Spleen (tissue), 11 donors: ENCODE results near the gene FLAD1. TPM values are rescaled to one million over a fixed set of nuclear protein-coding genes. Genes with fewer than 3 reads are reported as not detected.

ENCODE experiments used
- DNase-seq: peaks from one replicate; pipeline ENCODE4 v3.0.0-alpha.2; 2020
- H3K27ac ChIP-seq, 8 donors: fragments of 200-600 bp; sonication (generic) in 7 of 8; 1 replicate in 4 of 8; 2 replicates in 4 of 8; pipeline versions ENCODE4 v1.5.0 to v1.8.0; 2016 to 2021; ENCODE audit warnings: inconsistent platforms in 4 of 8, mild to moderate bottlenecking in 4 of 8, moderate library complexity in 1 of 8
- H3K27me3 ChIP-seq, 7 donors: fragments of 200-600 bp; sonication (generic) in 6 of 7; replicated peaks in 1 of 7; 1 replicate in 4 of 7; 2 replicates in 3 of 7; pipeline versions ENCODE4 v1.5.0 to v1.8.0; 2016 to 2021; ENCODE audit warnings: inconsistent platforms in 3 of 7, mild to moderate bottlenecking in 1 of 7
- H3K36me3 ChIP-seq, 6 donors: fragments of 200-600 bp; sonication (generic) in 5 of 6; 1 replicate in 4 of 6; 2 replicates in 2 of 6; pipeline versions ENCODE4 v1.5.0 to v1.8.0; 2016 to 2021; ENCODE audit warnings: inconsistent platforms in 2 of 6
- H3K4me1 ChIP-seq, 6 donors: fragments of 200-600 bp; sonication (generic) in 5 of 6; 1 replicate in 3 of 6; 2 replicates in 3 of 6; pipeline versions ENCODE4 v1.5.0 to v1.8.0; 2016 to 2021; ENCODE audit warnings: inconsistent platforms in 3 of 6
- H3K4me3 ChIP-seq, 8 donors: fragments of 200-600 bp; sonication (generic) in 7 of 8; 1 replicate in 4 of 8; 2 replicates in 4 of 8; pipeline versions ENCODE4 v1.5.0 to v1.8.0; 2016 to 2021; ENCODE audit warnings: inconsistent platforms in 4 of 8, mild to moderate bottlenecking in 4 of 8, moderate library complexity in 2 of 8
- H3K9me3 ChIP-seq, 8 donors: fragments of 200-600 bp; sonication (generic) in 7 of 8; 1 replicate in 4 of 8; 2 replicates in 4 of 8; pipeline versions ENCODE4 v1.5.0 to v1.8.0; 2016 to 2021; ENCODE audit warnings: inconsistent platforms in 4 of 8
- CTCF ChIP-seq, 11 experiments: fragments of 200-600 bp in 7 of 11; fragments of 450-650 bp in 4 of 11; sonication (generic) in 4 of 11; IDR thresholded peaks in 8 of 11; conservative IDR thresholded peaks in 3 of 11; 1 replicate in 7 of 11; 2 replicates in 4 of 11; pipeline versions ENCODE4 v1.4.0 to v1.8.0; 2016 to 2021; ENCODE audit warnings: antibody characterized with exemption in 11 of 11, inconsistent platforms in 4 of 11, mild to moderate bottlenecking in 1 of 11
- POLR2A ChIP-seq, 3 donors: fragments of 450-650 bp; IDR thresholded peaks; one replicate each; pipeline ENCODE4 v1.5.1; 2017; ENCODE audit warnings: antibody characterized with exemption in 3 of 3, mild to moderate bottlenecking in 1 of 3
- POLR2AphosphoS5 ChIP-seq, 3 donors: sonication (generic); formaldehyde crosslinking; IDR thresholded peaks; one replicate each; pipeline ENCODE4 v1.5.1; 2017; ENCODE audit warnings: antibody characterized with exemption in 3 of 3
- WGBS, 5 donors: extraction: QIAGEN DNeasy Blood & Tissue Kit in 3 of 5; methylation state at CpG; one replicate each; pipeline versions ENCODE4 v1.1.5 to v1.1.7; 2013 to 2018; 5-methylcytosine and 5-hydroxymethylcytosine counted together
- intact Hi-C: fragments of 100-400 bp; cut with DNase I; formaldehyde crosslinking; loops from one replicate; pipeline ENCODE4 v1.15.0; 2023; ENCODE audit warnings: low total_unique reads
- polyA plus RNA-seq, 3 donors: library from polyadenylated mRNA; stranded (reverse); fragments of 200-250 nt; gene quantifications; one replicate each; pipeline ENCODE4 v1.2.1, GENCODE V29; 2013
- total RNA-seq, 7 donors: library from RNA; depleted of rRNA in 3 of 7; stranded (reverse); fragments of >200 nt in 3 of 7; fragmentation: NEBNext Ultra II Directional in 4 of 7; extraction: Animal tissue kit (Norgen Biotek cat#: 25700) in 4 of 7; gene quantifications; one replicate each; pipeline versions ENCODE4 v1.1.0 to v1.2.1, GENCODE V29; 2016 to 2021
- donor health status: healthy with polysubstance abuse.
- donor health status: DM: no; HTN: no; CAD: no; lungs with moderate emphysema.
- donor health status: DM: no; HTN: no; CAD: no.
- donor health status: Bipolar disorder and iron deficiency.
- donor health status: healthy.
- donor health status: DM: no; HTN: no; CAD: no.
- donor health status: DM: yes; HTN: yes; CAD: no.

The FLAD1 gene
- total and polyA plus RNA-seq, 10 donors = 27.1 to 43.4 (median 31.6) TPM

- DNase-seq = peak; percentile 51
- Histone ChIP-seq H3K9me3 (no peaks in the 10 kb centered on the region), H3K4me3 (peak overlapping the region in 3 of 8 donors; percentile 38 to 81 (median 43)), H3K4me1 (peaks cover 35 to 87% (median 75%) of the 10 kb centered on the region in 6 donors), H3K27ac (peak overlapping the region; percentile 88 to 100 (median 98)), H3K27me3 (no peaks in the 10 kb centered on the region), H3K36me3 (peaks cover 3 to 43% (median 23%) of the 10 kb centered on the region in 6 donors)
- intact Hi-C loops = no loop called here
- 55 to 74% (median 66%) methylated on average over 10 of the region's 10 CpGs for WGBS, 5 donors
- TF ChIP-seq CTCF (IDR thresholded peaks at IDR 0.05 in 8 of 11, conservative IDR thresholded peaks at IDR 0.05 in 3 of 11) (no peak), POLR2AphosphoS5 (IDR thresholded peaks at IDR 0.05) (no peak), POLR2A (IDR thresholded peaks at IDR 0.05) (no peak)
These were observed 11.7 kb upstream of the FLAD1 start for GRCh38 chr1:154971341-154971998.

- H3K27ac ChIP-seq = peak overlapping the region; percentile 88 to 100 (median 98)
- no peak for DNase-seq
- H3K27me3 ChIP-seq = no peaks in the 10 kb centered on the region
- TF ChIP-seq POLR2AphosphoS5 (IDR thresholded peaks at IDR 0.05) (no peak), POLR2A (IDR thresholded peaks at IDR 0.05) (no peak), CTCF (IDR thresholded peaks at IDR 0.05 in 8 of 11, conservative IDR thresholded peaks at IDR 0.05 in 3 of 11) (no peak)
- no peaks in the 10 kb centered on the region for H3K9me3 ChIP-seq
- intact Hi-C loops = no loop called here
- H3K4me1 ChIP-seq = peaks cover 35 to 87% (median 74%) of the 10 kb centered on the region in 6 donors
- peaks cover 3 to 36% (median 17%) of the 10 kb centered on the region in 6 donors for H3K36me3 ChIP-seq
- WGBS, 5 donors = 72 to 86% (median 75%) methylated on average over 3 of the region's 3 CpGs
- H3K4me3 ChIP-seq = peak overlapping the region in 3 of 8 donors; percentile 62 to 81 (median 71)
These were observed 11.0 kb upstream of the FLAD1 start for GRCh38 chr1:154972213-154972516.

- Histone ChIP-seq H3K9me3 (no peaks in the 10 kb centered on the region), H3K4me1 (peaks cover 35 to 87% (median 68%) of the 10 kb centered on the region in 6 donors), H3K36me3 (peaks cover 0 to 30% (median 12%) of the 10 kb centered on the region in 6 donors), H3K27me3 (no peaks in the 10 kb centered on the region), H3K27ac (peak overlapping the region; percentile 88 to 100 (median 98)), H3K4me3 (peak overlapping the region; percentile 43 to 81 (median 64))
- DNase-seq = peak; percentile 79
- 41 to 64% (median 51%) methylated on average over 18 of the region's 18 CpGs for WGBS, 5 donors
- intact Hi-C loops = no loop called here
- no peak for TF ChIP-seq POLR2A (IDR thresholded peaks at IDR 0.05)
- TF ChIP-seq POLR2AphosphoS5 (IDR thresholded peaks at IDR 0.05) = peak in 2 of 3 donors; percentile 64 to 74
These were observed 10.4 kb upstream of the FLAD1 start for GRCh38 chr1:154972517-154973343.

- intact Hi-C loops = no loop called here
These were observed 9.6 kb upstream of the FLAD1 start for GRCh38 chr1:154973344-154974101.

More at GRCh38 chr1:154973344-154974101, 9.6 kb upstream of the FLAD1 start:
- TF ChIP-seq POLR2A (IDR thresholded peaks at IDR 0.05) = no peak
- TF ChIP-seq CTCF (IDR thresholded peaks at IDR 0.05 in 8 of 11, conservative IDR thresholded peaks at IDR 0.05 in 3 of 11) = peak in 3 of 11 experiments; percentile 11 to 15 (median 14)
- TF ChIP-seq POLR2AphosphoS5 (IDR thresholded peaks at IDR 0.05) = peak in 2 of 3 donors; percentile 17 to 78
- no peaks in the 10 kb centered on the region for H3K9me3 ChIP-seq
- peak overlapping the region; percentile 43 to 81 (median 64) for H3K4me3 ChIP-seq
- 5 to 7% (median 6%) methylated on average over 37 of the region's 37 CpGs for WGBS, 5 donors
- H3K4me1 ChIP-seq = peaks cover 33 to 83% (median 60%) of the 10 kb centered on the region in 6 donors
- H3K27ac ChIP-seq = peak overlapping the region; percentile 88 to 100 (median 98)
- H3K27me3 ChIP-seq = no peaks in the 10 kb centered on the region
- DNase-seq = peak; percentile 97
- peaks cover 0 to 27% (median 4%) of the 10 kb centered on the region in 6 donors for H3K36me3 ChIP-seq
